Renal cortex interstitium (tissue), 11 donors: Measurements from ENCODE around the gene GPR132. TPM values are rescaled to one million over a fixed set of nuclear protein-coding genes. Genes with fewer than 3 reads are reported as not detected.

Experiments used
- DNase-seq, 11 donors: peaks; one replicate each; pipeline ENCODE4 v3.0.0-alpha.2; 2013; ENCODE audit warnings: low read depth in 9 of 11, low spot score in 4 of 11; ENCODE audit errors: extremely low read depth in 1 of 11
- polyA plus RNA-seq, 3 donors: library from polyadenylated mRNA; unstranded; fragments of 120-200 nt; gene quantifications; one replicate each; pipeline ENCODE4 v1.2.1, GENCODE V29; 2013; ENCODE audit not compliant: insufficient read length in 3 of 3

The GPR132 gene
- polyA plus RNA-seq, 3 donors = 0.26 to 0.83 (median 0.50) TPM

DNA sequence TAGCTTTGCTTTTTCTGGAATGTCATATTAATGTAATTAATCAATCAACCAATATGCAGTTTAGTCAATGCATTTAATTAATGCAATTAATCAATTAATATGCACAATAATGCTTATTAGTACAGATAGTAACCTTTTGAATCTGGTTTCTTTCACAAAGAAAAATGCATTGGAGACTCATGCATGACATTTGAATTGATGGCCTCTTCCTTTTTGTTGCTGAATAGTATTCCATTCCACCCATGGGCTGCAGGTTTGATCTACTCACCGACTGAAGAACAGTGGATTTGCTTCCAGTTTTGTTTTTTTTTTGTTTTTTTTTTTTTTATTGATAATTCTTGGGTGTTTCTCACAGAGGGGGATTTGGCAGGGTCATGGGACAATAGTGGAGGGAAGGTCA is 13.1 kb upstream of the GPR132 start:
- no peak for DNase-seq

- no peak for DNase-seq
Observed at GRCh38 chr14:105077649-105077995, 12.4 kb upstream of the GPR132 start.

GRCh38 chr14:105076805-105077648 is 11.8 kb upstream of the GPR132 start:
- DNase-seq = no peak

GRCh38 chr14:105076296-105076804 is 11.1 kb upstream of the GPR132 start:
- no peak for DNase-seq

DNA sequence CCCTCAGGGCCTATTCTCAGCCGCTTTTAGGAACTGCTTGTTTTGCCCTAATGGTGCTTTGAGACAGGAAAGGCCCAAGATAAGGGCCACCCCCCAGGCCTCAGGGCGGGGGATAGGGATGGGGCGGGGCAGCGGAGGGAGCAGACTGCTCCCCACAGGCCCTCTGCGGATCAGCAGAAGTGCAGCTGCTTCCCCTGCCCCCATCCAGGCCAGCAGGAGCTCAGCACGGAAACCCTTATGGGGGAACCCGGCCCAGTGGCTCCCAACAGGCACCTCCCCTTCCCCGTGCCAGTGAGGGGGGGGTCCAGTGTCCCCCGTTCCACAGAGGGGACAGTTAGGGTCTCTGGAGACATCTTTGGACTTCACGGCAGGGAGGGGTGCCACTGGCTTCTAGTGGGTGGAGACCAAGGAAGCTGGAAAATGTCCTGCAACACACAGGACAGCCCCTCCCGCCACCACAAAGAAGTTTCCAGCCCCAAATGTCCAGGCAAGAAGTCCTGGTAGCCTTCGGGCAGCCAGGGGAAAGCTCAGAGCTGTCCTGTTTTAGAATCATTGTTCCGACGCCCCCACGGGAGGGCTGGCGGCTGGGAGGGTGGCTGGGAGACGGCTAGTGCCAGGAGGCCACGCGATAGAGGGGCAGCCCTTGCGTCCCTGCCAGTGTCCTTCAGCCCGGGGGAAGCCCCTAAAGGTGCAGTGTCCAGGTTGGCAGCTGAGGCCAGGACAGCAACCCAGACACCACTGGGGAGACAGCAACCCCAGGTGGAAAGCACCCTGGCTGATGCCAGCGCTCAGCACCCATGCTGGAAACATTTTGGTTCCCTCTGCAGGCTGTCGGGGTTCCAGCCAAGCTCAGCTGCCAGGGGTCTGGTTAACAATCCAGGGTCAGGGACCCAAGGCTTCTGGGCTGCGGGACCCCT is 10.4 kb upstream of the GPR132 start:
- DNase-seq = no peak

DNA sequence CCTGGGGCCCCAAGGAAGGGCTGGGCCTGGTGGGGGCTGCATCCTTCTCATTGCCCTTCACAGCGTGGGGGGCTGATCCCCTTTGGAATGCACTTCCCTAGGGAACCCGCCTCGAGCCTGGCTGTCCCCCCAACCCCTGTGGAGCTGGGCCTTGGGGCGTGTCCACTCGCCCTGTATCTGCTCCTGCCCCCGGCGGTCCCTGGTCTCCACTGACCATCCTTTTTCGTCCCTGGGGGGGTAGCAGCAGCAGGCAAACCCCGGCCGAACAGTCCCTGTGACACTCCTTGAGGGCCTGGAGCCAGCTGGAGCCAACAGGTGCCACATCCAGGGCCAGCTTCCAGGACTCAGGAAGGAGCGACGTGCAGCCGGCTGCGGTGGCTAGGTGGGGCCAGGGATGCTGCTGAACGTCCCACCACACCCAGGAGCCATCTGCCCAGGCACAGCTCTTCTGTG is 9.4 kb upstream of the GPR132 start:
- no peak for DNase-seq

DNA sequence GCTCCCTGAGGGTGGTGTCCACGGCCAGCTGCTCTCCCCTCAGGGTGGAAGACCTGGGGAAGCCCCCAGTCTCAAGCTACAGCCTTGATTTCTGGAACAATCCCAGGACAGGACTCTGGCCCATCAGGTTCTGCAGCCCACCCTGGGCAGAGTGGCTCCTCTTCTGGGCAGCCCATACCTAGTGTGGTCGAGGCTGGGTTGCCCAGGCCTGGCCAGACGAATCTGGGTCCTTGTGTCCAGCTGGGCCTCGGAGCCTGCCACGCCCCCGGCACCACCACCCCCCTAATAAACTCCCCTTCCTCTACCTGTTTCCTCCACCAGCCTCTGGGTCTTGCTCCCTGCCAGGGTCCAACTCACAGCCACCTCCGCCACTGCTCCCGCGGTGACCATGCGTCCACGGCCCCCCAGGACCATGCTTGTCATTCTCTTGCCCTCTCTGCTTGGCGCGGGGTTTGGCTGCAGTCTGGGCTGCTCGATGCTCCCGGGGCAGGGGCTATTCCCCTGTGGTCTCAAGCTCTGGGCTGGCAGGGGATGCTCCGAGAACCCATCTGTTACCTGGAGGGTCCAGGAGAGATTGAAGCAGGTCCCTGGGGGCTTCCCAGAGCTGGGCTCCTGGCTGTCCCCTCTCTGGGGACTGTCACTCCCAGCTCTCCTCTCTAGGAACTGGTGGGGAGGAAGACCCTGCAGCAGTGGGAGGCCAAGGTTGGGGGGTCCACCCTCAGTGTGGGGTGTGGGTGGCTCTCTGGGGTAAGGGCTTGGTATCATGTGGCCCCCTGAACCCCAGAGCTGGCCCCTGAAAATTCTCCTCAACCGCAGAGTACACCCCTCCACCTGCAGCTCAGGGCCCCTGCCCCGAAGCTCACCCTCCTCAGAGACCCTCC is 8.7 kb upstream of the GPR132 start:
- DNase-seq = no peak

- no peak for DNase-seq
Observed at GRCh38 chr14:105072892-105073719, 7.9 kb upstream of the GPR132 start.

- DNase-seq = no peak
Observed at GRCh38 chr14:105072381-105072861, 7.2 kb upstream of the GPR132 start.

DNA sequence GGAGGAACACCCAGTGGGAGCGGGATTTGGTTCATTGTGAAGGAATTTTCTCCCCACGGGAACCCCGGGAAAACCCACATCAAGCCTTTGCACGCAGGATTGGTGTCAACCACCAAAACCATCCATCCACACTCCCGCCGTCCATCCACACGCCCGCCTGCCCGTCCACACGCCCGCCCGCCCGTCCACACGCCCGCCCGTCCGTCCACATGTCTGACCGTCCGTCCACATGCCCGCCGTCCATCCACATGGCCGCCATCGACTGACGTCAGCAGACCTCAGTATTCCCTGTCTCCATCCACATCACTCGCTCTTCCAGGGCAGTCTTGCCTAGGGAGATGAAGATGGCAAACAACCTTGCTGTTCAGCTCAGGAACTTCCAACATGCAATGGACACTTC is 6.7 kb upstream of the GPR132 start:
- DNase-seq = no peak

- no peak for DNase-seq
Observed at GRCh38 chr14:105071326-105071725, 6.1 kb upstream of the GPR132 start.

DNA sequence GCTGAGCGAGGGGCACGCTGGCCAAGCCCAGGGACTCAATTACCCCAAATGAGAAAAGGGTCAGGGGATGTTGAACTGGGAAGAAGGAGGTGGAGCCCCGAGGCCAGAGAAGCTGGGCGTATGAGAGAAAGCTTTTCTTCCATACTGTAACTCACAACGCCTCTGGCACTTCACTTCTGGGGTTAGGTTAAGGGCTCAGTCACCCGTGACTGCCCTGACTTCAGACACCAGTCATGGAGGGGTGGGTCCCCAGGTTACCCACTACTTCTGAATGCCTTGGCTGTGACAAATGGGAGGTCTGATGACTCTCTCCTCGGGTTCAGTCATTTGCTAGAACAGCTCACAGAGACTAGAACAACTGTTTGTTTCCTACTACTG is 5.5 kb upstream of the GPR132 start:
- no peak for DNase-seq

GRCh38 chr14:105069871-105070759 is 4.9 kb upstream of the GPR132 start:
- DNase-seq = no peak

GRCh38 chr14:105069522-105069870 is 4.3 kb upstream of the GPR132 start:
- no peak for DNase-seq

DNA sequence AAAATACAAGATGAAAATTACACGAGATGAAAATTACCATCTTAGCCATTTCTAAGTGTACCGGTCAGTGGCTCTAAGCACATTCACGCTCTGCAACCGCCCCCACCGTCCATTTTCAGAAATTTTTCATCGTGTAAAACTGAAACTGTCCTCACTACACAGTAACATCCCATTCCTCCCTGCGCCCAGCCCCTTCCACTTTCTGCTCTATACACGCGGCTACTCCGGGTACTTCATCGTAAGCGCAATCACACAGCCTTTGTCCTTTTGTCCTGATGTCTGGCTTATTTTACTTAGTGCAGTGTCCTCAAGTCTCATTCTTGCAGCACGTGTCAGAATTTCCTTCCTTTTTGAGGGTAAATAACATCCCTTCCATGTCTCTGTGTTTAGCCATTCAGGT is 3.6 kb upstream of the GPR132 start:
- no peak for DNase-seq

DNA sequence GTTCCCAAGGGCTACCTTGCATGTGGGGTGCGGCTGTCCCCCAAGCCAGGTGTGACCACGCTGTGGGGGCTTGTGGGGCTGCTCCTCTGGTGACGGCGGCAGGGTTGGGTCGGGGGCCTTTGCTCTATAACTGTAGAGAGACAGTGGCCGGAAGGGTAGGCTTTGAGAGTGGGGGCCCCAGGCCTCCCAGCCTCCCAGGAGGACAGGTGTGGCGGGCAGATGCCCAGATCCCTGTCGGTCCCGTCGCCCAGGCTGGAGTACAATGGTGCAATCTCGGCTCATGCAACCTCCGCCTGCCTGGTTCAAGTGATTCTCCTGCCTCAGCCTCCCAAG is 2.7 kb upstream of the GPR132 start:
- DNase-seq = no peak
